Measurements from ENCODE around the gene HP.

The HP gene

GRCh38 chr16:72092832-72093447, 38.6 kb downstream of the HP start:
- DNase-seq = no peak

- peak; percentile 77 for DNase-seq
Observed at GRCh38 chr16:72093448-72094265, 39.4 kb downstream of the HP start, which contains the start of the genes DHX38 and TXNL4B. Gene DHX38 (plus strand): TSS chr16:72093847. CDS start chr16:72096158, 2,311 bp downstream. Gene TXNL4B (minus strand): TSS chr16:72093620. CDS start chr16:72090749, 2,871 bp downstream.

GRCh38 chr16:72094266-72094610, 39.9 kb downstream of the HP start:
- DNase-seq = no peak

- DNase-seq = no peak
Observed at GRCh38 chr16:72098936-72099335, 44.6 kb downstream of the HP start.

GRCh38 chr16:72099377-72099818, 45.1 kb downstream of the HP start:
- no peak for DNase-seq

GRCh38 chr16:72101195-72101594, 46.9 kb downstream of the HP start:
- DNase-seq = no peak

- DNase-seq = no peak
Observed at GRCh38 chr16:72104905-72105304, 50.6 kb downstream of the HP start.

- DNase-seq = no peak
Observed at GRCh38 chr16:72105978-72106377, 51.7 kb downstream of the HP start.

- DNase-seq = no peak
Observed at GRCh38 chr16:72107371-72107770, 53.1 kb downstream of the HP start.

GRCh38 chr16:72108353-72109102, 54.2 kb downstream of the HP start:
- no peak for DNase-seq

- no peak for DNase-seq
Observed at GRCh38 chr16:72109300-72109699, 55.0 kb downstream of the HP start.

- DNase-seq = no peak
Observed at GRCh38 chr16:72109966-72110530, 55.7 kb downstream of the HP start.

Data from GOT3 (cell line).